IMR-90 (cell line): ENCODE measurements around the gene NEK11.

Experiments used
- CEBPB ChIP-seq: IDR thresholded peaks from 2 replicates; pipeline ENCODE4 v1.6.1; 2012; ENCODE audit warnings: low read depth, low read length, improper control_type of control experiment
- MAFK ChIP-seq: IDR thresholded peaks from 2 replicates; pipeline ENCODE4 v1.6.1; 2012; ENCODE audit warnings: low read depth, low read length, improper control_type of control experiment
- POLR2A ChIP-seq: IDR thresholded peaks from 2 replicates; pipeline ENCODE4 v1.6.1; 2012; ENCODE audit warnings: mild to moderate bottlenecking, low read depth, low read length
- RFX5 ChIP-seq: IDR thresholded peaks from 2 replicates; pipeline ENCODE4 v1.8.0; 2012; ENCODE audit warnings: low read depth, mild to moderate bottlenecking, low read length, moderate library complexity
- SMC3 ChIP-seq: fragments of 150-350 bp; IDR thresholded peaks from 2 replicates; pipeline ENCODE4 v1.6.1; 2016; ENCODE audit warnings: low read depth, mild to moderate bottlenecking, antibody characterized with exemption, low read length, moderate library complexity
- TF ChIP-seq, protein P1 (sequence below): conservative IDR thresholded peaks from 2 replicates; pipeline ENCODE4 v1.5.1; 2012; ENCODE audit warnings: mild to moderate bottlenecking, low read depth, low read length, improper control_type of control experiment

DNA sequence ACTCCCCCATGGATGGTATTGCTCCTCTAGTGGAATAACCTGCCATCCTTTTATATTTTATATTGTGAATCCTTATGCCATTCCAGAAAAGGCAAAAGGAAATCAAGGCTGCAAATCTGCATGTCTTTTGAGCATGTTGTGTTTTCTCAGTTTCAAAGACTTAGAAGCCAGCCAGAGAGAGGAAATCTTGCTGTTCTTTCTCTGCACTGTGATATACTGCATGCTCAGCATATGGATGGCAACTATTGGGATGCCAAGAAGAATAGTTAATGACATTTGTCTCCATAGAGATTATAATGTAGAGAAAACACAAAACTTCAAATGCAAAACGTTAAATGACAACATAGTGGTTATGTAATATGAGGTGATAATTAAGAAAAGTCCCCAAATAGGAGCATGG, 248.9 kb downstream of the NEK11 start:
- TF ChIP-seq, protein P1, sequence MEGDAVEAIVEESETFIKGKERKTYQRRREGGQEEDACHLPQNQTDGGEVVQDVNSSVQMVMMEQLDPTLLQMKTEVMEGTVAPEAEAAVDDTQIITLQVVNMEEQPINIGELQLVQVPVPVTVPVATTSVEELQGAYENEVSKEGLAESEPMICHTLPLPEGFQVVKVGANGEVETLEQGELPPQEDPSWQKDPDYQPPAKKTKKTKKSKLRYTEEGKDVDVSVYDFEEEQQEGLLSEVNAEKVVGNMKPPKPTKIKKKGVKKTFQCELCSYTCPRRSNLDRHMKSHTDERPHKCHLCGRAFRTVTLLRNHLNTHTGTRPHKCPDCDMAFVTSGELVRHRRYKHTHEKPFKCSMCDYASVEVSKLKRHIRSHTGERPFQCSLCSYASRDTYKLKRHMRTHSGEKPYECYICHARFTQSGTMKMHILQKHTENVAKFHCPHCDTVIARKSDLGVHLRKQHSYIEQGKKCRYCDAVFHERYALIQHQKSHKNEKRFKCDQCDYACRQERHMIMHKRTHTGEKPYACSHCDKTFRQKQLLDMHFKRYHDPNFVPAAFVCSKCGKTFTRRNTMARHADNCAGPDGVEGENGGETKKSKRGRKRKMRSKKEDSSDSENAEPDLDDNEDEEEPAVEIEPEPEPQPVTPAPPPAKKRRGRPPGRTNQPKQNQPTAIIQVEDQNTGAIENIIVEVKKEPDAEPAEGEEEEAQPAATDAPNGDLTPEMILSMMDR, result no peak
- no peak for TF ChIP-seq CEBPB
- TF ChIP-seq MAFK, result no peak
- no peak for TF ChIP-seq POLR2A
- no peak for TF ChIP-seq SMC3
- no peak for TF ChIP-seq RFX5
